ENCODE results near the gene AGBL1. TPM values are rescaled to one million over a fixed set of nuclear protein-coding genes. Genes with fewer than 3 reads are reported as not detected.

AGBL1 gene
- total RNA-seq, 1 experiment from 2014 or later: not detected

- H4K20me1 ChIP-seq (ENCODE audit: control insufficient read depth, insufficient read depth, insufficient read length): no peaks in the 10 kb centered on the region
- no peak for DNase-seq
- no peak overlapping the region for H3K23ac ChIP-seq (ENCODE audit: insufficient read length, low read depth, low read length)
- Mint-ChIP-seq H3K36me3 (ENCODE audit: insufficient read depth in 1 of 3, low read depth in 3 of 3) (no peaks in the 10 kb centered on the region), H3K4me1 (peaks cover 19 to 22% of the 10 kb centered on the region in 2 experiments), H3K27me3 (ENCODE audit: low read depth) (no peaks in the 10 kb centered on the region), H3K27ac (no peak overlapping the region), H3K9me3 (no peaks in the 10 kb centered on the region), H3K4me3 (no peak overlapping the region)
- no peak overlapping the region for H2AFZ ChIP-seq (ENCODE audit: low read length)
- no peak overlapping the region for H4K91ac ChIP-seq (ENCODE audit: insufficient read length, low read depth, low read length)
- H2BK5ac ChIP-seq (ENCODE audit: insufficient read length, low read length): no peak overlapping the region
- H3K4ac ChIP-seq (ENCODE audit: low read depth, low read length): no peak overlapping the region
- no CpG with 5 or more reads among the region's 3 CpGs for WGBS (ENCODE audit: extremely low coverage, insufficient read length, low lambda C conversion rate)
- no peak overlapping the region for H3K18ac ChIP-seq (ENCODE audit: insufficient read length, low read depth, low read length)
- H3K23me2 ChIP-seq (ENCODE audit: insufficient read length, low read depth, low read length, poor library complexity, severe bottlenecking): no peaks in the 10 kb centered on the region
- H3K9ac ChIP-seq (ENCODE audit: extremely low read depth, insufficient read length, low read length): no peak overlapping the region
- no peak overlapping the region for H3K27ac ChIP-seq (ENCODE audit: insufficient read length, low read depth, low read length)
- H2BK120ac ChIP-seq (ENCODE audit: low read depth, low read length, poor library complexity, severe bottlenecking): no peak overlapping the region
- no peak overlapping the region for H2BK20ac ChIP-seq (ENCODE audit: low read depth, low read length, poor library complexity, severe bottlenecking)
- H3T11ph ChIP-seq (ENCODE audit: low read length): no peak overlapping the region
- no peak overlapping the region for H3K4me2 ChIP-seq (ENCODE audit: insufficient read depth, insufficient read length, low read length)
- no peaks in the 10 kb centered on the region for H3K79me2 ChIP-seq (ENCODE audit: insufficient read depth, low read length)
- H4K5ac ChIP-seq (ENCODE audit: insufficient read length, low read depth, low read length): no peak overlapping the region
- H3K27me3 ChIP-seq (ENCODE audit: insufficient read depth, low read length): no peaks in the 10 kb centered on the region
- H3K4me1 ChIP-seq (ENCODE audit: insufficient read depth, low read length): no peaks in the 10 kb centered on the region; the same call in 1 of the 2 replicates
- H2BK12ac ChIP-seq (ENCODE audit: insufficient read length, low read depth, low read length): no peak overlapping the region
- H2AK5ac ChIP-seq (ENCODE audit: insufficient read length, low read length): no peak overlapping the region
- H3K79me1 ChIP-seq (ENCODE audit: insufficient read depth, low read depth, low read length, poor library complexity, severe bottlenecking): no peaks in the 10 kb centered on the region
- no peak overlapping the region for H2BK15ac ChIP-seq (ENCODE audit: low read depth, low read length)
- no peaks in the 10 kb centered on the region for H3K9me3 ChIP-seq (ENCODE audit: control insufficient read depth, low read depth, low read length)
- no peak overlapping the region for H3K56ac ChIP-seq (ENCODE audit: insufficient read length, low read depth, low read length)
- no peak for TF ChIP-seq CTCF (conservative IDR thresholded peaks at IDR 0.05)
- no peak overlapping the region for H4K8ac ChIP-seq (replicated peaks; ENCODE audit: insufficient read length, low read depth, low read length)
- H3K14ac ChIP-seq (ENCODE audit: insufficient read depth, low read length): no peak overlapping the region
Observed at GRCh38 chr15:86159468-86159867, 79.8 kb downstream of the AGBL1 start.

Measured in H9 (cell line).